Stimulated activated CD4-positive, alpha-beta T cell treated with anti-CD3 and anti-CD28 coated beads, Interleukin-4, amount 100 ng/mL, for 1 hour (primary cell): Measurements from ENCODE around the gene HNMT.
"Not testable (repeated sequence)": the region's sequence is repeated elsewhere in the genome, so short reads cannot be mapped to it uniquely, and the experiment has no call there.

Experiments
- DNase-seq: peaks from one replicate; pipeline ENCODE4 v3.0.0-alpha.2; 2020

The HNMT gene

GRCh38 chr2:138016351-138017087, 52.2 kb downstream of the HNMT start:
- no peak for DNase-seq

DNA sequence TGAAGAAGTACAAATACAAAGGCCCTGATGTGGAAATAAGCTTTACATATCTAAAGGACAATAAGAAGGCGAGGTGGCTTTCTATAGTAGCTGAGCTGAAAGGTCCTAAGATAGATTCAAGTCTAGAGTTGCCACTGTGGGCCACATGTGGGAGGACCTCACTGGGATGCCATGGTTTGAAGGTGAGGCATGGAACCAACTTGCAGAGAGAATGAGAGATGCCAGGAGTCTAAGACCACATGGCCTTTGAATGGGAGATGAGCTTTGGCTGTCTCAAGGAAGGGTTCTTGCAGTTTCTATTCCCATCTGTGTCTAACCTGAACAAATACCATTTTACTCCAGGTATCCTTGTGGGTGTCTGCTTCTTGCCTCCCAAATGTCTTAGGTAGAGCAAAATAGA, 53.6 kb downstream of the HNMT start:
- no peak for DNase-seq

GRCh38 chr2:138018866-138019688, 54.8 kb downstream of the HNMT start:
- DNase-seq = no peak

DNA sequence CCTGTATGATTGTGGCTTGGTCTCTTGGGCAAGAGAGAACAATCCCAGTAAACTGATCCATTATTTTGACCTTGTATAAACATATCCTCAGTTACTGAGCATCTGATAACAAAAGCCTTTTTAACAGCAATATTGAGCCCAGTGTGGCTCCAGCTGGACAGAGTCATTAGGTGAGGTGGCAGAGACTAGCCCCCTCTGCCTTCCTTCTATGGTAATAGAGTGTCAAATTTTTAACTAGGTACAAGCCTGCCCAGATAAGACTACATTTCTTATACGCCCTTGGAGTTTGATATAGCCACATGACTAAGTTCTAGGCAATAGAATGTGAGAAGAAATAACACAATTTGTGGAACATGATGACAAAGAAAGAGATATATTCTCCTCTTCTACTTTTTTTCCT, 56.2 kb downstream of the HNMT start:
- no peak for DNase-seq

DNA sequence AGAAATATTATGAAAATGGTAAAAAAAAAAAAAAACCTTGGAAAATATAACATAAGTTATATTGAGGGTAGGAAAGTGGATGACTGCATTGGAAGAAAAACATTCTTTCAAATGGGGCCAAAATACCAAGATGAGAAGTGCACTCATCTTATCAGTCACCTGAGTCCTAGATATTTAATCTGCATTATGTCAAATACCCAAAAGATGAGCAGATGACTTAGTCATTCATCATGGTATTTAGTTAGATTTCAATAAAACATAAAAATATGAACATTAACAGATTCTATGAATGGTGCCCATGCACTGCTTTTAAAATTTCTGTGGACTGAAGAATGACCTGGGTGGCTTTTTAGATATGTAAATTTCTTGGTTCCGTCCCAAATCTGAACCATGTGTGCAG, 56.9 kb downstream of the HNMT start:
- no peak for DNase-seq

- DNase-seq = no peak
These were observed 59.0 kb downstream of the HNMT start for GRCh38 chr2:138023298-138023697.

DNA sequence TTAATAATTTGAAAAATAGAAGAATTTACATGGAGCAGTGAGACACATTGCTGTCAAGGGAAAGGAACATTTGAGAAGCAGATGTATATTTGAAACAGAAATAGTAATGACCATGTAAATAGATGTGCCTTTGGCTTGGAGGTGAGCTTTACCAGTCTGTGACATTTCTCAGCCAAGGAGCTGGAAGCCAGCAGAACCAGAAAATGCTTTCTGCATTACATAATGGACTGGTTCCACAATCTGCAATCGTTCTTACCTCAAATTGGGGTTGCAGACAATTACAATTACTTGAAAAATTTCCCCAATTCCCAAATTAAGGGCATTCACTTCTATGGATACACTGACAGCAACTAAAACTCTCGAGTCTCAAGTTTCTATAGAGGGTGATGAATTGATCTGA, 59.7 kb downstream of the HNMT start:
- DNase-seq = no peak

GRCh38 chr2:138026111-138027020, 62.1 kb downstream of the HNMT start:
- no peak for DNase-seq

DNA sequence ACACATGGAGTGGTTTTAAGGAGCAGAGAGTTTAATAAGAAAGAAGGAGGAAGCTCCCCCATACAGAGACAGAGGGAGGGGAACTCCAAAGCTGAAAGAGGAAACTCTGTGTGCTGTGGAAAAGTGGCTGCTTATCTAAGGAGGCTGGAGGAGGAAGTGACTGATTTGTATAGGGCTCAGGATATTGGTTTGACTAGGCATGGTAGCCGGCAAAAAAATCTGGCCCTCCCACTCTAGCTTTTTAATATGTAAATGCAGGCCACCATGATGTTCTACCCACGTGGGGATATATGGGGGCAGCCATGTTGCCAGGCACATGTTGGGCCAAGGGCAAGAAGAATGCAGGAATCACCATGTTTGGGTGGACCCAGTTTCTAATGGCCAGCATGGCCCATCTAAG, 64.3 kb downstream of the HNMT start:
- no peak for DNase-seq

GRCh38 chr2:138029276-138029675, 65.0 kb downstream of the HNMT start:
- no peak for DNase-seq

DNA sequence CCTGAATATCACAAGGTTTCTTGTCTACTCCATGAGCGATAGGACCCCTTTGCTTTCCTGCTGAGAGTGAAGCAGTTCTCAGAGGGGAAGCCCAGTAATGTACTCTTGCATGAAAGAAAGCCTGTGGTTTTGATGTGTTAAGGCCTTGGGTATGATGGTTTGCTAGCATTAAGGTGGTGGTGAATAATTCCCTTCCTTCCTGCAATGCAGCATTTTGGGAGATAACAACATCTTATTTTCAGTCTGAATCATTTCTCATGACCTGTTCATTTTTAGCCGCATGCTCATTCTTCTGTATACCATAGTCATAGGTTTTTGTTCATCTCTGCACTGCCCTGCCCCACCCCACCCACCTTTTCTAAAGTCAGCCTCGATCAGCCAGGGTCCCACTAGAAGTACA, 66.2 kb downstream of the HNMT start:
- DNase-seq = no peak

GRCh38 chr2:138032334-138032733, 68.1 kb downstream of the HNMT start:
- no peak for DNase-seq

DNA sequence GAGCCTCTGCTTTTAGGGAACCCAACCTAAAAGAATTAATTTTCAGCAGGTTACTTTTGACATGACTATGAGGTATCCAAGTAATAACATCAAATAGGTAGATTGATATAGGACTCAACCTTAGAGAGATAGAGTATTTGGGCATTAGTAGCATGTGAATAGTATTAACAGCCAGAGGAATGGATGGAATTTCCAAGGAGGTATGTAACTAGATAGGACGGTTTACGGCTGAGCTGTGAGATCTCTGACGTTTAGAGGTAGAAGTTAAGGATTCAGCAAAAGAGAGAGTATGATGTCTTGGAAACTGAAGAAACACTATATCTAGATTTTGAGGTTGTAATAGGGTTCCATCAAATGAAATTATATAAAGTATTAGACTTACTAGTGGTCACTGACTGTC, 70.3 kb downstream of the HNMT start:
- no peak for DNase-seq

DNA sequence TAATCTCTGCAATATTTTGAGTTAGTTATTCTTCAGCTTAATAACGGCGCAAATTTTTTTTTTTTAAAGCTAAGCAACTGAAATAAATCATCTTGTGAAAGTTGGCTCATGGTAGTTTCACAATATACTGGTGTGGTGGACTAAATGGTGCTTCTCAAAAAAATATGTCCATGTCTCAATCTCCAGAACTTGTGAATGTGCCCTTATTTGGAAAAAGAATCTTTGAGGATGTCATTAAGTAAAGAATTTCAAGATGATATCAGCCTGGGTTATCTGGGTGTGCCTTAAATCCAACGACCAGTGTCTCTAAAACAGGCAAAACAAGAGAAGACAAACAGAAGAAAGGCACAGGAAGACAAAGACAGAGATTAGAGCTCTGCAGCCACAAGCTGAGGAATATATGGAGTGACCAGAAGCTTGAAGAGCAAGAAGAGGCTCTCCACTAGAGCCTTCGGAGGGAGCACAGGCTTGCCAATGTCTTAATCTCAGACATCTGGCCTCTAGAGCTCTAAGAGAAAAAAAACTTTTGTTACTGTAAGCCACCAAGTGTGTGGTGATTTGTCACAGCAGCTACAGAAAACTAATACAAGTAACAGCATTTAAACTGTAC, 71.4 kb downstream of the HNMT start:
- DNase-seq = no peak

DNA sequence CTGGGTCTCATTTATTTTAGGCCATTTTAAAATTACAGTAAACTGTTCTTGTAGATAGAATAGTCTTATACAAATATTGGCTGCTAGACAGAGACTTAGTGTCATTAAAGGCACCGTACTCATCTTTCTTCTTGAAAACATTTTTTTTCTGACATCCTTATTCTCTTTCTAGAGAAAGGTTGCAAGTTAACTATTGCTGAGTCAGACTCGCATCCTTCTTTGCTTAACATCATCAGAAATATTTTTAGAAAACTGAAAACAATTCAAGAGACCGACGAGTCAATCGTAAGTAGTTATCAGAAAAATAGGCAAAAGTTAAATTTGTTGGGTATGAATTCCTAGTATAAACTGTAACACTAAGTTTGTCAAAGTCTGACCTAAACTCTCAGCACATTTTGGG, 72.2 kb downstream of the HNMT start:
- no peak for DNase-seq

DNA sequence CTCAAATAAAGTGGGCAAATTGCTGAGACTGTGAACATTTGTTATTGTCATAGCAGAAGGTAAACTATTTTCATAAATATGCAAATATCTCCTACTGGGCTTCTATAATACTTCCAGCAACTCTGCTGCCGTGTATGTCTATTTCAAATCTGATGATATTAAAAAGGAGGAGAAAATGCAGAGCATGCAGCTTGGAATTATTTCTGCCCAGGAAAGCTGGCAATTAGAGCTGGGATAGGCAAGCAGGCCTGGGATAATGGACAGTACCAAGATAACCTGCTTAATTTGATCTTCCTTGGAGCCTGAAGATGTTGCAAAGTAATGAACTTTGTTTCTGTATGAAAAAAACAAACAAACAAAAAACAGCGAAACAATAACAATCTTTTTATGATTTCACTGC, 72.8 kb downstream of the HNMT start:
- no peak for DNase-seq

GRCh38 chr2:138040616-138041015, 76.3 kb downstream of the HNMT start:
- DNase-seq = no peak

GRCh38 chr2:138042311-138042710, 78.0 kb downstream of the HNMT start:
- no peak for DNase-seq

DNA sequence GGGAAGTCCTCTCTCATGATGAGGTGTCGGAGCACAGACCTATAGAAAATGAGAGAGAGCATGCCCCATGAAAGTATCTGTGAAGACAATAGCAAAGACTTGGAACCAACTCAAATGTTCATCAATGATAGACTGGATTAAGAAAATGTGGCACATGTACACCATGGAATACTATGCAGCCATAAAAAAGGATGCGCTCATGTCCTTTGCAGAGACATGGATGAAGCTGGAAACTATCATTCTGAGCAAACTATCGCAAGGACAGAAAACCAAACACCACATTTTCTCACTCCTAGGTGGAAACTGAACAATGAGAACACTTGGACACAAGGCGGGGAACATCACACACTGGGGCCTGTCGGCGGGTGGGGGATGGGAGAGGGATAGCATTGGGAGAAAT, 79.3 kb downstream of the HNMT start:
- DNase-seq = not testable (repeated sequence)

DNA sequence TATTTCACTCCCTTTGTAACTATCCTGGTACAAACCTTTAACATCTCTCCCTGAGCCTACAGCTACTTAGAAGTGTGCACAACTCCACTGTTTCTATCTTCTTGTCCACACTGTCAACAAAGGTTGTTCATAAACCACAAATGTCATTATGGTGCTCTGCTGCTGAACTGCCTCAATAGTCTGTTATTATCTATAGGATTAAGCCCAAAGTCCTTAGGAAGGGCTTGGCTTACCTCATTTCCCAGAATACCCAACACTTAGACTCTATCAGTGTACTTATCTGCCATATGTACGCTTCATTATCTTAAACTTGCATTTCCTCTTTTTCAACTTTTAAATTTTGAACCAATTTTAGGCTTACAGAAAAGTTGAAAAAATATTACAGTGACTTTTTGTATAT, 94.2 kb downstream of the HNMT start:
- no peak for DNase-seq

GRCh38 chr2:138059487-138060300, 95.4 kb downstream of the HNMT start:
- no peak for DNase-seq

GRCh38 chr2:138060301-138060635, 96.0 kb downstream of the HNMT start:
- no peak for DNase-seq
